Tibial nerve (tissue), 4 donors: ENCODE results near the gene KDM4C. TPM values are rescaled to one million over a fixed set of nuclear protein-coding genes. Genes with fewer than 3 reads are reported as not detected.

Experiments
- DNase-seq, 2 donors: peaks; one replicate each; pipeline ENCODE4 v3.0.0-alpha.2; 2019; ENCODE audit warnings: low spot score in 2 of 2
- H3K27ac ChIP-seq, 4 donors: fragments of 200-600 bp; sonication (generic) in 3 of 4; one replicate each; pipeline ENCODE4 v1.5.1; 2017 to 2019; ENCODE audit warnings: mild to moderate bottlenecking in 1 of 4
- H3K27me3 ChIP-seq, 2 donors: fragments of 200-600 bp; sonication (generic) in 1 of 2; one replicate each; pipeline versions ENCODE4 v1.5.1 to v1.6.0; 2017 to 2019
- H3K36me3 ChIP-seq, 3 donors: fragments of 200-600 bp; sonication (generic); one replicate each; pipeline ENCODE4 v1.5.1; 2018 to 2019
- H3K4me1 ChIP-seq, 4 donors: fragments of 200-600 bp; sonication (generic) in 3 of 4; one replicate each; pipeline ENCODE4 v1.5.1; 2017 to 2019
- H3K4me3 ChIP-seq, 4 donors: fragments of 200-600 bp; sonication (generic) in 3 of 4; one replicate each; pipeline ENCODE4 v1.5.1; 2017 to 2019; ENCODE audit warnings: mild to moderate bottlenecking in 1 of 4, moderate library complexity in 1 of 4
- H3K9me3 ChIP-seq, 4 donors: fragments of 200-600 bp; sonication (generic) in 3 of 4; one replicate each; pipeline ENCODE4 v1.5.1; 2017 to 2019
- CTCF ChIP-seq, 5 experiments: fragments of 200-600 bp in 3 of 5; fragments of 450-650 bp in 2 of 5; sonication (generic) in 3 of 5; IDR thresholded peaks; one replicate each; pipeline ENCODE4 v1.5.1; 2016 to 2019; ENCODE audit warnings: antibody characterized with exemption in 5 of 5, mild to moderate bottlenecking in 3 of 5, moderate library complexity in 2 of 5
- EP300 ChIP-seq, 2 donors: sonication (generic); formaldehyde crosslinking; IDR thresholded peaks; one replicate each; pipeline ENCODE4 v1.6.1; 2017; ENCODE audit warnings: antibody characterized with exemption in 2 of 2, mild to moderate bottlenecking in 1 of 2
- POLR2A ChIP-seq, 2 donors: fragments of 450-650 bp; IDR thresholded peaks; one replicate each; pipeline ENCODE4 v1.6.1; 2017; ENCODE audit warnings: antibody characterized with exemption in 2 of 2, mild to moderate bottlenecking in 2 of 2, moderate library complexity in 2 of 2
- WGBS, 2 donors: methylation state at CpG; one replicate each; pipeline ENCODE4 v1.1.5; 2018; 5-methylcytosine and 5-hydroxymethylcytosine counted together
- total RNA-seq, 4 donors: library from RNA; depleted of rRNA; stranded (reverse); fragments of >200 nt; gene quantifications; one replicate each; pipeline ENCODE4 v1.1.0, GENCODE V29; 2016

Gene KDM4C
- total RNA-seq, 4 donors from 2014 or later = 27.8 to 47.7 (median 38.1) TPM

- H3K27ac ChIP-seq = no peak overlapping the region
- 64 to 73% methylated on average over 3 of the region's 3 CpGs for WGBS, 2 donors
Observed at GRCh38 chr9:7079051-7079450, 321.3 kb downstream of the KDM4C start.

GRCh38 chr9:7081065-7081600 is 323.4 kb downstream of the KDM4C start:
- no peaks in the 10 kb centered on the region for H3K27me3 ChIP-seq
- H3K4me1 ChIP-seq = no peaks in the 10 kb centered on the region
- no peak overlapping the region for H3K4me3 ChIP-seq
- no peak overlapping the region for H3K27ac ChIP-seq
- no peak for TF ChIP-seq CTCF (IDR thresholded peaks at IDR 0.05)
- no peak for TF ChIP-seq POLR2A (IDR thresholded peaks at IDR 0.05)
- no peak for TF ChIP-seq EP300 (IDR thresholded peaks at IDR 0.05)
- H3K36me3 ChIP-seq = peaks cover 0 to 40% (median 0%) of the 10 kb centered on the region in 3 donors
- no peak for DNase-seq
- WGBS, 2 donors = 80% methylated on average over 5 of the region's 5 CpGs
- H3K9me3 ChIP-seq = no peaks in the 10 kb centered on the region

More at GRCh38 chr9:7079051-7079450, 321.3 kb downstream of the KDM4C start:
- Histone ChIP-seq H3K36me3 (peaks cover 0 to 42% (median 0%) of the 10 kb centered on the region in 3 donors), H3K9me3 (no peaks in the 10 kb centered on the region), H3K4me3 (no peak overlapping the region), H3K4me1 (no peaks in the 10 kb centered on the region), H3K27me3 (no peaks in the 10 kb centered on the region)
- DNase-seq = no peak
- TF ChIP-seq POLR2A (IDR thresholded peaks at IDR 0.05) = no peak
- no peak for TF ChIP-seq CTCF (IDR thresholded peaks at IDR 0.05)
- TF ChIP-seq EP300 (IDR thresholded peaks at IDR 0.05) = no peak

- WGBS, 2 donors = 95 to 100% methylated on average over 1 of the region's 1 CpG
- Histone ChIP-seq H3K9me3 (no peaks in the 10 kb centered on the region), H3K4me1 (peaks cover 0 to under 1% (median 0%) of the 10 kb centered on the region in 4 donors), H3K27me3 (no peaks in the 10 kb centered on the region), H3K27ac (no peak overlapping the region), H3K4me3 (no peak overlapping the region), H3K36me3 (peaks cover 0 to 32% (median 0%) of the 10 kb centered on the region in 3 donors)
- no peak for TF ChIP-seq CTCF (IDR thresholded peaks at IDR 0.05)
- TF ChIP-seq EP300 (IDR thresholded peaks at IDR 0.05) = no peak
- TF ChIP-seq POLR2A (IDR thresholded peaks at IDR 0.05) = no peak
- DNase-seq = no peak
Observed at GRCh38 chr9:7083192-7083591, 325.4 kb downstream of the KDM4C start.

- no peaks in the 10 kb centered on the region for H3K9me3 ChIP-seq
- no peaks in the 10 kb centered on the region for H3K27me3 ChIP-seq
- H3K27ac ChIP-seq = no peak overlapping the region
- 80 to 87% methylated on average over 4 of the region's 4 CpGs for WGBS, 2 donors
- H3K4me3 ChIP-seq = no peak overlapping the region
- TF ChIP-seq EP300 (IDR thresholded peaks at IDR 0.05) = no peak
- TF ChIP-seq POLR2A (IDR thresholded peaks at IDR 0.05) = no peak
- TF ChIP-seq CTCF (IDR thresholded peaks at IDR 0.05) = no peak
- no peak for DNase-seq
- H3K4me1 ChIP-seq = peaks cover 0 to 19% (median 3%) of the 10 kb centered on the region in 4 donors
- peaks cover 0 to 25% (median 0%) of the 10 kb centered on the region in 3 donors for H3K36me3 ChIP-seq
Observed at GRCh38 chr9:7085357-7085756, 327.6 kb downstream of the KDM4C start.

GRCh38 chr9:7086389-7086788 is 328.6 kb downstream of the KDM4C start:
- DNase-seq = no peak
- Histone ChIP-seq H3K4me3 (no peak overlapping the region), H3K36me3 (peaks cover 0 to 24% (median 0%) of the 10 kb centered on the region in 3 donors), H3K4me1 (peaks cover 0 to 21% (median 3%) of the 10 kb centered on the region in 4 donors), H3K27ac (no peak overlapping the region), H3K27me3 (no peaks in the 10 kb centered on the region), H3K9me3 (no peaks in the 10 kb centered on the region)
- TF ChIP-seq EP300 (IDR thresholded peaks at IDR 0.05) (no peak), CTCF (IDR thresholded peaks at IDR 0.05) (no peak), POLR2A (IDR thresholded peaks at IDR 0.05) (no peak)
- 92 to 100% methylated on average over 3 of the region's 3 CpGs for WGBS, 2 donors
